ENCODE data around the gene ANXA4.

DNA sequence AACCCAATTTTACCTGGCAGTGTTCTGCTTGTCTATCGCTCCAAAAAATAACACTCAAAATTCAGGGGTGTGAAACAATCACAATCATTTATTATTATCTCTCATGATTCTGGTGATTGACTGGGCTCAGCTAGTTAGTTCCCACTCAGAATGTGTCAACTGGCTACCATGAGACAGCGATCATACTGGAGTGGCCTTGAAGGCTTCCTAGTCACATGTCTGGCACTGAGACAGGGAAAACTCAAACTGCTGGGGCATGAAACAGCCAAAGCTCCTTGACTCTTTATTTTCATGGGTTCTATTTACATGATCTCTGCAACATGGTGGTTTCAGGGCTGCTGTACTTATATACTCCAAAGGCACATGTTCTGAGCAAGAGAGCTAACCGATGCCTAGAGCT is 6.2 kb upstream of the ANXA4 start:
- TF ChIP-seq, protein P1, sequence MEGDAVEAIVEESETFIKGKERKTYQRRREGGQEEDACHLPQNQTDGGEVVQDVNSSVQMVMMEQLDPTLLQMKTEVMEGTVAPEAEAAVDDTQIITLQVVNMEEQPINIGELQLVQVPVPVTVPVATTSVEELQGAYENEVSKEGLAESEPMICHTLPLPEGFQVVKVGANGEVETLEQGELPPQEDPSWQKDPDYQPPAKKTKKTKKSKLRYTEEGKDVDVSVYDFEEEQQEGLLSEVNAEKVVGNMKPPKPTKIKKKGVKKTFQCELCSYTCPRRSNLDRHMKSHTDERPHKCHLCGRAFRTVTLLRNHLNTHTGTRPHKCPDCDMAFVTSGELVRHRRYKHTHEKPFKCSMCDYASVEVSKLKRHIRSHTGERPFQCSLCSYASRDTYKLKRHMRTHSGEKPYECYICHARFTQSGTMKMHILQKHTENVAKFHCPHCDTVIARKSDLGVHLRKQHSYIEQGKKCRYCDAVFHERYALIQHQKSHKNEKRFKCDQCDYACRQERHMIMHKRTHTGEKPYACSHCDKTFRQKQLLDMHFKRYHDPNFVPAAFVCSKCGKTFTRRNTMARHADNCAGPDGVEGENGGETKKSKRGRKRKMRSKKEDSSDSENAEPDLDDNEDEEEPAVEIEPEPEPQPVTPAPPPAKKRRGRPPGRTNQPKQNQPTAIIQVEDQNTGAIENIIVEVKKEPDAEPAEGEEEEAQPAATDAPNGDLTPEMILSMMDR (IDR thresholded peaks at IDR 0.05), result no peak
- no peak for TF ChIP-seq POLR2A (IDR thresholded peaks at IDR 0.05)

Data from vagina (tissue), 2 donors.